Measurements from ENCODE around the gene CEP128.
"Not testable (repeated sequence)": the region's sequence is repeated elsewhere in the genome, so short reads cannot be mapped to it uniquely, and the experiment has no call there.

GRCh38 chr14:80953211-80953610, 11.7 kb upstream of the CEP128 start:
- not testable (repeated sequence) for TF ChIP-seq EZH2phosphoT487 (IDR thresholded peaks at IDR 0.05; ENCODE audit: low read depth); CTCF (IDR thresholded peaks at IDR 0.05; ENCODE audit: low read depth, low read length)
